Right ventricle myocardium superior (tissue), 1 donor: ENCODE measurements around the gene DNAH2. TPM values are rescaled to one million over a fixed set of nuclear protein-coding genes. Genes with fewer than 3 reads are reported as not detected.
"Not testable (repeated sequence)": the region's sequence is repeated elsewhere in the genome, so short reads cannot be mapped to it uniquely, and the experiment has no call there.

Source experiments
- ATAC-seq: fragments of 200-7000 bp; cut with Tn5 transposase; one replicate; pipeline ENCODE4 v1.9.1; 2020; ENCODE audit warnings: mild to moderate bottlenecking; ENCODE audit not compliant: poor library complexity
- DNase-seq: peaks from one replicate; pipeline ENCODE4 v3.0.0-alpha.2; 2020
- intact Hi-C: fragments of 100-400 bp; cut with DNase I; formaldehyde crosslinking; loops from one replicate; pipeline ENCODE4 v1.11.2; 2022
- total RNA-seq: library from RNA; stranded (reverse); fragmentation: NEBNext Ultra II Directional; extraction: Animal tissue kit (Norgen Biotek cat#: 25700); gene quantifications from one replicate; pipeline ENCODE4 v1.2.1, GENCODE V29; 2021
- donor health status: DM: no; HTN: yes; CAD: no; lungs with severe emphysema.

Gene DNAH2
- total RNA-seq, 1 donor from 2014 or later, result not detected

DNA sequence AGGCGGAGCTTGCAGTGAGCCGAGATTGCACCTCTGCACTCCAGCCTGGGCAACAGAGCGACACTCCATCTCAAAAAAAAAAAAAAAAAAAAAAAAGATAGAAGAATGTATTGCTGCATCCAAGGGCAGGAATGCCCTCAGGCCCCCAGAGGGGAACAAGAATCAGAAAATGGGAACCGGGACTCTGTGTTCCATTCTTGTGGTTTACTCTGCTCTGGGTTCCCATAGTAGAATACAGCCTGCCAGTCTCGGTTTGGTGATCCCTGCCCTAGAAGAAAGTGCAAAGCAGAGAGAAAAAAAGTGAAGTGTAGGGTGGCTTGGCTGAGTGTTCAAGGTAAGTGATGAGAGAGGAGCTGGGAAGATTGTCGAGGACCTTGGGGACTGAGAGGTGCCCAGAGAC, 89.0 kb downstream of the DNAH2 start:
- DNase-seq (no peak), ATAC-seq (no peak)
- intact Hi-C loops, result no loop called here

DNA sequence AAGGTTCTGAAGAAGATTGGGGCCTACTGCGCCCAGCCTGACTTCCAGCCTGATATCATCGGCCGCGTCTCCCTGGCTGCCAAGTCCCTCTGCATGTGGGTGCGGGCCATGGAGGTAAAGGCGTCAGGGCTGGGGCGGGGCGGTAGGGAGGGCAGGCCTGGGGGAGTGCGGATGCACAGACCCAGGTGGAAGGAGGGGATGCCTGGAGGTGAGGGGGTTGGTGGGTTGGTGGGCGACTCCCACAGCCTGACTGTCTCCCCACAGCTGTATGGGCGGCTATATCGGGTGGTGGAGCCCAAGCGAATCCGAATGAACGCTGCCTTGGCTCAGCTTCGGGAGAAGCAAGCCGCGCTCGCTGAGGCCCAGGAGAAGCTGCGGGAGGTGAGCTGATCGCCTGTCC, 89.7 kb downstream of the DNAH2 start:
- DNase-seq, result no peak
- no peak for ATAC-seq
- intact Hi-C loops, result no loop called here

DNA sequence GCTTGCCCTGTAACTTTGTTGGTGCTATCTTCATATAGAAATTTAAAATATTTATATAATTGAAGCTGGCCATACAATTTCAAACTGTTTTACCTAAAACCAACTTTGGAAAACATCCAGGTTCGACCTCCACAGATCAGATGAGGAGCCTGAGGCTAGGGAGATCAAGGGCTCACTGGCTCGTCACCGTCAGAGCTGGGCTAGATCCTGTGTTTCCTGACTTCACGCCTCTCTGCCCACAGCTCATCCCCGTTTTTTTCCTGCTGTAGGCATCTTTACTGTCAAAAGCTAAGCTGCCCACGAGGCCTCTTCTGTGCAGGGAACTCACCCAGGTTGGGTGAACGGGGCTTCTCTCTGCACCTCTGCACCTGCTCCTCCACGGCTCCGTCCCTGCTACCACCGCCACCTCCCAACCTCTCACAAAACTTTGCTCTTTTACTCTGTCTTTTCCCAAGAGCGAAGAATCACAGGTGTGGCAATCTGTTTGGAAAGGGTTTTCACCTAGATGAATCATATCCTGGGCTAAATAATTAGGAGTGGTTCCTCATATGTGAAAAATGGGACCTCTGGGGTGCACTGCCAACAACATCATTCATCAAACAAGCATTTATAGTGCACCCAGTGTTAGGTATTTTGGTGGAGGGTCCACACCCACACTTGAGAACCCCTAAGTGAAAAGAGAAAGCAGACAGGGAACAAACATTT, 91.7 kb downstream of the DNAH2 start:
- DNase-seq (no peak), ATAC-seq (no peak)
- intact Hi-C loops, result no loop called here

DNA sequence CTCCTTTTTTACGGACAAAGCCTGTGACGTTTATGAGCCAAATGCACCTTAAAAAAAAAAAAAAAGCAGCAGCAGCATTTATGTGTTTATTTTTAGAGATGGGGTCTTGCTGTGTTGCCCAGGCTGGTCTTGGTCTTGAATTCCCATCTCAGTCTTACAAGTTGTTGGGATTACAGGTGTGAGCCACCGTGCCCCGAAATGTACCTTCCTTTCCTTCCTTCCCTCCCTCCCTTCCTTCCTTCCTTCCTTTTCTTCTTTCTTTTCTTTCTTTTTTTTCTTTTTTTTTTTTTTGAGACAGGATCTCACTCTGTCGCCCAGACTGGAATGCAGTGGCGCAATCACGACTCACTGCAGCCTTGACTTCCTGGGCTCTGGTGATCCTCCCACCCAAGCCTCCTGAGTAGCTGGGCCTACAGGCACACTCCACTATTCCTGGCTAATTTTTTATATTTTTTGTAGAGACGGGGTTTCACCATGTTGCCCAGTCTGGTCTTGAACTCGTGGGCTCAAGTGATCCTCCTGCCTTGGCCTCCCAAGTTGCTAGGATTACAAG, 92.3 kb downstream of the DNAH2 start:
- intact Hi-C loops, ATAC-seq, DNase-seq: not testable (repeated sequence)

DNA sequence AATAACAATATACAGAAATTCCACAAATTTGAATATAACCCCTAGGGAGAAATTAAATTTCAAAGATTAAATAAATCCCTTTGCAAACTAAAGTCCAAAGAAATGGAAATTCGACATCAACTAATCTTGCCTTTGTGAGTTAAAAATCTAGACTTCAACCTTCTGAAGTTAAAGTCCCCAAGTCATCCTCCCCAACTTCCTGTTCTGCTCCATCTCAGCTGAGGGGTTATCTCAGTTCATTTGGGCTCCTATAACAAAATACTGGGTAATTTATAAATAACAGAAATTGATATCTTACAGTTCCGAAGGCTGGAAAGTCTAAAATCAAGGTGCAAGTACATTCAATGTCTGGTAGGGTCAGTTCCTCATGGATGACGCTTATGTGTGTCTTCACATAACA, 93.7 kb downstream of the DNAH2 start:
- intact Hi-C loops, result no loop called here
- no peak for ATAC-seq

DNA sequence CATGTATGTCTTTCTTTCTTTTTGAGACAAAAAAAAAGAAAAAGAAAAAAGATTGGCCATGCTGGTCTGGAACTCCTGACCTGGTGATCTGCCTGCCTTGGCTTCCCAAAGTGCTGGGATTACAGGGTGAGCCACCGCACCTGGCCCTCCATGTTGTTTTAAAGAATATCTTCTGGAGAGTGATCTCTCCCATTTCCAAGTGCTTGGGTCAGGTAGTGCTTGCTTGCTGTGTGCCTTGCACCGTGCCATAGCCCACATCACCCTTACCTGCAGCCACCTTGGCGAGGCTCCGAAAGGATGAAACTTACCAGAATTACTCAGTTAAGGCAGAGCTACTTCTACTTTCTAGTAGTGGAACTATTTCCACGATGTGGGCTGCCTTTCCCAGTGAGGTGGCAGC, 97.4 kb downstream of the DNAH2 start:
- no peak for ATAC-seq
- intact Hi-C loops, result no loop called here
- no peak for DNase-seq

More for the DNA sequence above, 93.7 kb downstream of the DNAH2 start:
- no peak for DNase-seq

DNA sequence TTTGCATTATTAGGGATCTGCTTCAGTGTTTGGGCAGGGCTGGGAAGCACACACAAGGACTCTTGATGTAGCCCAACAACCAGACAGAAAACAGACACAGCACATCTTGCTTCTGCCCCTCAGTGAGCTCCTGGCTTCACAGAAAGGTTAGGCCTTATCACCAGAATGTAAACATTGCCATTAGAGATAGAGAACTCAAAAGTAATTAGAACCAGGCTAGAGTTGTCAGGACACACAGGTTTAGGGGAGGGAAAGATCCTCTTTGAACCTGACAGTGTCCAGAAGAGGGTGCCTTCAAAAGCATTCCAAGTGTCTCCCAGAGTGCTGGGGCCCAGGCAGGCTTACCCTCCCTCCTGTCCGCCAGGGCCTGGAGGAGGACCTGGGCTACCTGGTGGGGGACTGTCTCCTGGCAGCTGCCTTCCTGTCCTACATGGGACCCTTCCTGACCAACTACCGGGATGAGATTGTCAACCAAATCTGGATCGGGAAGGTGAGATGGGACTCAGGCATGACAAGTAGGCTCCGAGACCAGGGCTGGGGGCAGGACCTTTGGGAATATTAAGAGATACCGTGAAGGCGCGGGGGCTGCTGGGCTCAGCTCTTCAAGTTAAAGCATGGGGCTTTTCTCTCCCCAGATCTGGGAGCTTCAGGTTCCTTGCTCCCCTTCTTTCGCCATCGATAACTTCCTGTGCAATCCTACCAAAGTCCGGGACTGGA, 99.5 kb downstream of the DNAH2 start:
- DNase-seq (no peak), ATAC-seq (no peak)
- intact Hi-C loops, result no loop called here

DNA sequence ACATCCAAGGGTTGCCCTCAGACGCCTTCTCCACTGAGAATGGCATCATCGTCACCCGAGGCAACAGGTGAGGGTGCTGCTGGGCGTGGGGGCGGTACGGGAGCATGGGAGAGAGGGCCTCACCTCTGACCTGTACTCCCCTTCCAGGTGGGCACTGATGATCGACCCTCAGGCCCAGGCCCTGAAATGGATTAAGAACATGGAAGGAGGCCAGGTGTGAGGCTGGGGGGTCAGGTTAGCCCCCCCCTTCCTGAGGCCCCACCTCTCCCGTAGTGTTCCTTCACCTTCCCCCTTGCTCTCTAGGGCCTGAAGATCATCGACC, 100.1 kb downstream of the DNAH2 start:
- ATAC-seq (no peak), DNase-seq (no peak)
- intact Hi-C loops, result no loop called here

DNA sequence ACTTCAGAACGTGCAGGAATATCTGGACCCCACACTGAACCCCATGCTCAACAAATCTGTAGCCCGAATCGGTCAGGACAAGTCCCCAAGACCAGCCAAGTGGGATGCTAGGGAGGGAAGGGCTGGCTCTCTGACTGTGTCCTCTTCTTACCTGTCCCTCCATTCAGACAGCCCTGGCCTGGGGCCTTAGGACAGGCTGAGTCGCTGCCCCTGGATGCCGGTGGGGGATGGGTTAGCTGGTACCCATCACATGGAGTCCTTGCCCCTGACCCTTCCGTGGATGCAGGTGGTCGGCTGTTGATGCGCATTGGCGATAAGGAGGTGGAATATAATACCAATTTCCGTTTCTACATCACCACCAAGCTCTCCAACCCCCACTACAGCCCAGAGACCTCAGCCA, 100.5 kb downstream of the DNAH2 start:
- intact Hi-C loops, result no loop called here
- DNase-seq, result no peak
- ATAC-seq, result no peak

DNA sequence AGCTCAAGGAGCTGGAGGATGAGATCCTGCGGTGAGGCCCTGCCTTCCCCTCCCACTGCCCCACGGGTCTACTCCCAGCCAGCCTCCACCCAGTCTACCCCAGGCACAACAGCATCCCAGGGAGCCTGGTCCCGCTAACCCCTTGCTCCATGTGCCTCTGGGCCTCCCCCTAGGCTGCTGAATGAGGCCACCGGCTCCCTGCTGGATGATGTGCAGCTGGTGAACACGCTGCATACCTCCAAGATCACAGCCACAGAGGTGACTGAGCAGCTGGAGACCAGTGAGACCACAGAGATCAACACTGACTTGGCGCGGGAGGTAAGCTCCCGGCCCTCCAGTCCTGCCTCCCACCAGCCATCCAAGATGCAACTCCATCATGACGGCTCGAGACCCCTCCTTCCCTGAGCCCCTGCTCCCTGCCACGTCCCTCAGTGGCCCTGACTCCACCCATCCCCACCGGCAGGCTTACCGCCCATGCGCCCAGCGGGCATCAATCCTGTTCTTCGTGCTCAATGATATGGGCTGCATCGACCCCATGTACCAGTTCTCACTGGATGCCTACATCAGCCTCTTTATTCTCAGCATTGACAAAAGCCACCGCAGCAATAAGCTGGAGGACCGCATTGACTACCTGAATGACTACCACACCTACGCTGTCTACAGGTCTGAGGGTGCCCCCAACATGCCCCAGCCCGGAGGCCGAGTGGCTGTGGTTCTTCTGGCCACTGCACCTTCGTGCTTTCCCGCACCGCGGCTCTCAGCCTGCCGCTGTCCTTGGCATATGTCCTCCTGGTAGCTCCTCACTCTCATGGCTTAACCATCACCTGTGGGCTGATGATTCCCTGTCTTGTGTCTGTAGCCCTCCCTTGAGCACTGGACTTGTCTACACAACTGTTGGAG, 101.5 kb downstream of the DNAH2 start:
- no peak for ATAC-seq
- intact Hi-C loops, result no loop called here
- no peak for DNase-seq

DNA sequence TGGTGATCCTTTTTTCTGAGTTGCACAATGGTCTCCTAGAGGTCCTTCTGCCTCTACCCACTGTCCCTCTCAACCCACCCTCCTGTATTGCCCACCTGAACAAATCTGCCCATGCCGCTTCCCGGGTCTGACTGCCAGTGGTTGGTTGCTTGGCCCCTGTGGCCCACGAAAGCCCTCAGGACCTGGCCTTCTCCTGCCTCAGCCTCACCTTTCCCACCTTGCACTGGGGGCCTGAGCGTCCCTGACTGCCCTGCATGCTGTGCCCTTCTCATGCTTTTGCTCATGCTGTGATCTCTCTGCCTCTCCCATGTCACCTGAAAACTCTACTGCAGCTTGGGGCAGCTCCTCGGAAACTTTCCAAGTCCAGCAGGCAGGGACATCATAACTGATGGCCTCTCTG, 102.7 kb downstream of the DNAH2 start:
- no peak for DNase-seq
- intact Hi-C loops, result loop anchor here (5.0 to 10.0 kb wide), 2 partner anchors 37 to 75 kb away; partner anchors contain the start of genes CYB5D1, NAA38 and TMEM88
- ATAC-seq, result no peak

DNA sequence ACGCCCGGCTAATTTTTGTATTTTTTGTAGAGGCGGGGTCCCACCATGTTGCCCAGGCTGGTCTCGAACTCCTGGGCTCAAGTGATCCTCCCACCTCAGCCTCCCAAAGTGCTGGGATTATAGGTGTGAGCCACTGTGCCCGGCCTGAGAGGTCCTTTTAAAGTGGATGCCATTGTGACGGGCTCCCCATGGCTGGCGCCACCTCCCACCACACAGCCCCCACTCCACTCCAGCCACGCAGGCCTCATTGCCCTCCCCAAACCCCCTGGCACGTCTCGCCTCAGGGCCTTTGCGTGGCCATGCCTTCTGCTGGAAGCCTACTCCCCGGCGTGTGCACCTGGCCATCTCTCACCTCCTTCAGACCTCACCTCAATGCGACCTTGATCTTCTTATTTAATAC, 104.6 kb downstream of the DNAH2 start:
- DNase-seq (no peak), ATAC-seq (no peak)
- intact Hi-C loops, result loop anchor here (5.0 to 10.0 kb wide), 2 partner anchors 35 to 73 kb away; partner anchors contain the start of genes CYB5D1, NAA38 and TMEM88

DNA sequence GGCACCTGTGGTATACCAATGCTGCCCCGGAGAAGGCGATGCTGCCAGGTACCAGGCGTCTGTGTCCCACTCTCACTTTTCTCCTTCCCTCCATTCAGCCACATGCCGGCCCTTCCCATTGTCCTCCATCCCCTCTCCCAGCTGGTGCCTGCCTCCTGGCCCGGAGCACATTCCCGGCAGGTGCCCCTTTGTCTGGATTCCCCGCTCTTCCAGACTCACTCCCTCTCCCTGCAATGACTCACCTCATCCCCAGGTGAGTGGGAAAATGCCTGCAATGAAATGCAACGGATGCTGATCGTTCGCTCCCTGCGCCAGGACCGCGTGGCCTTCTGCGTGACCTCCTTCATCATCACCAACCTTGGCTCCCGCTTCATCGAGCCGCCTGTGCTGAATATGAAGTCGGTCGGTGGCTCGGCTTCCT, 106.0 kb downstream of the DNAH2 start:
- DNase-seq, result no peak
- no peak for ATAC-seq
- intact Hi-C loops, result loop anchor here (5.0 to 10.0 kb wide), 2 partner anchors 34 to 71 kb away; partner anchors contain the start of genes CYB5D1, NAA38 and TMEM88

DNA sequence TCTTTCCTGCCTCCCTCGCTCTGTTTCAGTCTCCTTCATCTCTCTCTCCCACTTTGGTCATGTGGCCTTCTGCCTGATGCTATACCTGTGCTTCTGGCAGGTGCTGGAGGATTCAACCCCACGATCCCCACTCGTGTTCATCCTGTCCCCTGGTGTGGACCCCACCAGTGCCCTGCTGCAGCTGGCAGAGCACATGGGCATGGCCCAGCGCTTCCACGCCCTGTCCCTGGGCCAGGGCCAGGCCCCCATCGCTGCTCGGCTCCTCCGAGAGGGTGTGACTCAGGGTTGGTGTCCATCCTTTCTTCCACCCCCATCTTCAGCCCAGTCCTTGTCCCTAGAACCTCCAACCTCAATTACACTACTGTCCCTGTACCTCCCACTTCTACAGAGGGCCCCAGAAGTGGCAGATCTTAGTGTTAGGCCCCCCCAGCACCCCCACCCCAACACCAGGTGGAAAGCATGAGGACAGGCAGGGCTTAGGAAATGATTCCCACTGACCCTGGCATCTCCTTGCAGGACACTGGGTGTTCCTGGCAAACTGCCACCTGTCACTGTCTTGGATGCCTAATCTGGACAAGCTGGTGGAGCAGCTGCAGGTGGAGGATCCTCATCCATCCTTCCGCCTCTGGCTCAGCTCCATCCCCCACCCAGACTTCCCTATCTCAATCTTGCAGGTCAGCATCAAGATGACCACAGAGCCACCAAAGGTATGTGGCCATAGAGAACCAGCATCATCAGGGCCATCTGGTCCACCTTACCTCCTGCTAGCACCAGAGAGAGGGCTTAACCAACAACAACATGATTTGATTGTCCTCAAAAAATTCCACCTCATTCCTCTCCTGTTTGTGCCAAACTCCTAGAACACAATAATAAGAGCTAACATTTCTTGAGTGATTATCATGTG, 106.7 kb downstream of the DNAH2 start:
- intact Hi-C loops, result loop anchor here (5.0 to 10.0 kb wide), 2 partner anchors 33 to 71 kb away; partner anchors contain the start of genes CYB5D1, NAA38 and TMEM88
- ATAC-seq (no peak), DNase-seq (no peak)

DNA sequence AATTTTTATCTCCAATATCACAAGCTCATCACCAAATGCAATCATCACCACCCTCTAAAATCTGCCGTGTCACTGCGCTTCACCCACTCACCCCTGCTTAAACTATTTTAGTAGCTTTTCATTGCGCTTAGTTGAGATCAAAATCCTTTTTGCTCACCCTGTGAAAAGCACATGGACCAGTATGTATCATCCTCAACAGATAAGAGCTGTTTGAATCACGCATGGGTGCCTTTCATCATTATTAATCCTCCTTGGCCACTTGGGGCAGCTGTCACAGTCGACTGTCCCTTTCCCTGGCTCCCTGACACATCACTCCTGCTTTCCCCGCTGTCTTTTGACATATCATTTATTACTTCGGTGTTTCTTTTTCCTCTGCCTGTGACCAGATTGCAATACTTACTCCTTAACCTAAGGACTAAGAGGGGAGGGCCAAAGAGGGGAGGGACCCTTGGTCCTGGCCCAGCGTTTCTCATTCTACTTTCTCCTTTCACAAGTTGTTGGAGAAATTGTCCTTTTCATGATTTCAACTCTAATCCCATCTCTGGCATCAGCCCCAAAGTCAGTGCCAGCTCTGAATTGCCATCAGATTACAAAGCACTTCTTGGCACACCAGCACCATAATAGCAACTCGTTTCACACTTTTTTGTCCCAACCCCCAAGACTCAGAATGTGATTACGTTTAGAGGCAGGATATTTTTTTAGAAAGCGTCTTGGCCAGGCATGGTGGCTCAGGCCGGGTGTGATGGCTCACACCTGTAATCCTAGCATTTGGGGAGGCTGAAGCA, 107.9 kb downstream of the DNAH2 start:
- intact Hi-C loops, result loop anchor here (10.0 kb wide), 1 partner anchor 69 kb away; no protein-coding TSS in a partner anchor

DNA sequence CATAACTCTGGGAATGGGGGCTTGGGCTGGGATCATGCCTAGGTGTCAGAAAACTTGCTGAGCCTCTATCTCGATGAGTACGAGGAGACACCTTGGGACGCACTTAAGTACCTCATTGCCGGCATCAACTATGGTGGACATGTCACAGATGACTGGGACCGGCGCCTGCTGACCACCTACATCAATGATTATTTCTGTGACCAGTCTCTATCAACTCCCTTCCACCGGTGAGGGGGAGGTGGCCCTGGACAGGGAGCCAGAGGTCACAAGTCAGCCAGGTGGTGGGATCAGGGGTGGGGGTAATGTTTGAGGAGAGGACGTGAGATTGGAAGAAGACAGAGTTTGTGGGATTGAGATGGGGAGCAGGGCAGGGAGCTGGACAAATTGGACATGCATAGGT, 113.1 kb downstream of the DNAH2 start:
- intact Hi-C loops, result no loop called here
- DNase-seq, result no peak

More for the DNA sequence above, 107.9 kb downstream of the DNAH2 start:
- DNase-seq (no peak), ATAC-seq (no peak)

DNA sequence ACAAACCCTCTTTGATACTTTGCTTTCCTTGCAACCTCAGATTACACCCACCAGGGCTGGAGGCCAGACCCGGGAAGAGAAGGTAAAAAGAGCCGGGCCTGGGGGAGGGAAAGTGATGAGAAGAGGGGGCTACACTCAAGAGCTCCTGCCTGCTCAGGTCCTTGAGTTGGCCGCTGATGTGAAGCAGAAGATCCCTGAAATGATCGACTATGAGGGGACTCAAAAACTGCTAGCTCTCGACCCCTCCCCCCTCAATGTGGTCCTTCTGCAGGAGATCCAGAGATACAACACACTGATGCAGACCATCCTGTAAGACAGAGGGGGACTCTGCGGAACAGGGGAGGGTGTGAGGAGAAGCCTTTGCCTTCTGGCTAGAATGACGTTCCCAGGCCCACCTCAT, 113.7 kb downstream of the DNAH2 start:
- intact Hi-C loops, result no loop called here
- ATAC-seq, result no peak
- DNase-seq, result no peak

More for the DNA sequence above, 113.1 kb downstream of the DNAH2 start:
- ATAC-seq, result no peak
